ENCODE results near the gene GNAQ.

The GNAQ gene

DNA sequence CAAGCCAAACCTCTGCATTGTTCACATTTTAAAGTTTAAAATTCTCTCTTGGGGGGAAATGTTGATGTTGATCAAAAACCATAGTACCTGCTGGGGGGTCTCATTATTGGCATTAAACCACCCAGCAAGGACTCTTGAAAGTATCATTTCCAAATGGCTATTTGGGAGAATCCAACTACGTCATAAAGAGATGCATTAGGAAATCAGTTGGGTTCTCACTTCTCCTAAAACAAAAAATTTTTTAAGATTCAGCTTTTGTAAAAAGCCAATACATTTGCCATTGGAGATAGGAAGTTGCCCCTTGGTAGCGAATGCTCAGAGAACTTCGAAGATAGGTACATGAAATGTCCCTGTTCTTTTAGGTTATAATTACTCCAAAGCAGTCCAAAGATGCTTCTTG is 96.4 kb downstream of the GNAQ start:
- DNase-seq: no peak

DNA sequence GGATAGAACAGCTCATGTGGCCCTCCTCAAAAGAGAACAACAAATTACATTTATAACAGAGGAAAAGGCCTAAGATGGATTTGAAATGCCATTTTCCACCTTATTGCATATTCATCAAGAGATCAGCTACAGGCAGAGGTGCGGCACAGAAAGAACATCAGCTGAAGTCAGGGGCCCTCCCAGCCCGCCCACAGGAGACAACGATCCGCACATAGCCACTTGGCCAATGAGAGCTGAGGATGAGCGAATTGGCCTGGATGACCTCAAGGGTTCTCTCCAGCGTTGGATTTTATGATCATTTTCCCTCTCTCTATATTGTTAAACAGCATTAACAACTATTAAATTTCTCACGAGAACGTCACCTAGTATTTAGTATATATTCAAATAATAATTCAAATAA is 97.6 kb downstream of the GNAQ start:
- no peak for DNase-seq

DNA sequence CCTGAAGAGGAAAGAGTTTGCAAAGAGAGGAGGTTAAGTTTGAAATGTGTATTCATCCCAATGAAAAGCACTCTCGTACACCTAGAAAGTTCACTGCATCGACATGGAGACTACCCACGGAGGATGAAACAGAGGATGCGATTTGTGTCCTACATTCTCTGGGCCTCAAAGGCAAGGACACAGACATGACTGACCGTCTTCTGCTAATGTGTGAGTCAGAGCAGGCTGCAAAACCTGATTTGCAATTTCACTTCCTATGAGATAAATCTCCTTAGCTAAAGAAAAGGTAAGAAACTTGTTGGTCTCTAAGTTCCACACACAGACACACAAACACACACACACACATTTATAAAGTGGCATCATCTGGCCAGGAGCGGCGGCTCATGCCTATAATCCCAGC is 98.6 kb downstream of the GNAQ start:
- no peak for DNase-seq

DNA sequence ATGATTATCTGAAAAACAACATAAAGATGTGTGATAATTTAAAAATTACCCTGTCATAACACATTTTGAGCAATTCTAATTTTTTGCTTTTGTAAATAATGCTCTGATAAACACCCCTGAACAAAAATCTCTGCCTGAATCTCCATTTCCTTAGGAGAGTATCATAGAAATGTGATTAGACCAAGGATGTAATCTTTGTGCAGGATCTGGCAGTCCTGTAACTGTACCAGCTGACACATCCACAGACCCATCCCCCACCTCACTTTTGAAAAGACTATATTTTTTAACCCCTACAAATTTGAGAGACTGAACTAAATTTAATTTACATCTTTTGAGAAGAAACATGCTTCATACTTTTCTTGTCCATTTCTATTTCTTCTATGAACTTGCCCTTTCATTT is 101.7 kb downstream of the GNAQ start:
- DNase-seq: no peak

DNA sequence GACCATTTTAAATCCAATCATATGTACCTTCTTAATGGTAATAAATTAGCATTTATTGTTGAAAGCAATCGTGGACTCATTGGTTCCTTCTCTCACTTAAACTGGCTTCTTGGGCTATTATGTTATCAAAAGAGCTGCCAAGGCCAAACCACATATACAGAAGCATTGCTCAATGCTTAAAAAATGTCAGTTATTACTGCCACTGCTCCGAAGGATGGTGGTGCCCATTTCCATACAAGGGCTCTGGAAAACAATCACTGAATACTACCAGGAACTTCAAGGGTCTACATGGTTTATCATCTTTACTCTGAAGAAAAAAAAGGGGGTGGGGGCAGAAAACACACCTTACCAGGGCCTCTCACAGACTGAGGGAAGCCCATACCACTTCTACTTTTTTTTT is 104.3 kb downstream of the GNAQ start:
- DNase-seq: no peak

DNA sequence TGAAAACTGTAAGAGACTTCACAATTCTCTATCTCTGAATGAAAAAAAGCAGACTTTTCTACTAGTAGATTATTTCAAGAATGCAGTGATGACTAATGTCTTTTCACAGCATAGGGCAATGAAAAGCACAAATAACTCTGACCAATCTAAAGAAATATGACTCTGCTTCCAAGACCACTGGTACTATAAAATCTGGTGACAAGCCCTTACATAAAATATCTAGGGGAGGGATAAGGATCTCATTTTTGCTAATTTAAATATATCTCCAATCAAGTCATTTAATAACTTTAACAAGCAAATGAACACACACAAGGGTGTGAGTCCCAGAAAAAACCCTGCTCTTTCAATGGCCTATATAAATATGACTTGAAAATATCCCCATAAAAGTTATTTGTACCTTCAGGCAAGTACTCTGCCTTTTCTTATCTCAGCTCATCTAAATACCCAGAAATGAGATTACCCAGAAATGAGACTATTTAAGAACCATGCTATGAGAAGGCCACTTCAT is 105.2 kb downstream of the GNAQ start:
- DNase-seq: no peak

DNA sequence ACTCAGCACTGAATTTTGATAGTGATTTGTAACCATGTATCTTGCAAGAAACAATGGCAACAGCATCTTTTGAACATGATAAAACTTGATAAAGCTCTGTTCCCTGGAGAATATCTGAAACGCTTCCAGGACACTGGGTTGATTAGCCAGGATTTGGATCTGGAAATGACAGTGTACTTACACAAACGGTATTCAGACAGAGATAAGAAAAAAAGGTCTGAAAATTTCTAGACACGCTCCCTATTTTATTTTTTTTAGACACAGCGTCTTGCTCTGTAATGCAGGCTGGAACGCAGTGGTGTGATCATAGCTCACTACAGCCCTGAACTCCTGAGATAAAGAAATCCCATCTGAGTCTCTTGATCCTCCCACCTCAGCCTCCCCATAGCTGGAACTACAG is 109.0 kb downstream of the GNAQ start:
- DNase-seq: no peak

DNA sequence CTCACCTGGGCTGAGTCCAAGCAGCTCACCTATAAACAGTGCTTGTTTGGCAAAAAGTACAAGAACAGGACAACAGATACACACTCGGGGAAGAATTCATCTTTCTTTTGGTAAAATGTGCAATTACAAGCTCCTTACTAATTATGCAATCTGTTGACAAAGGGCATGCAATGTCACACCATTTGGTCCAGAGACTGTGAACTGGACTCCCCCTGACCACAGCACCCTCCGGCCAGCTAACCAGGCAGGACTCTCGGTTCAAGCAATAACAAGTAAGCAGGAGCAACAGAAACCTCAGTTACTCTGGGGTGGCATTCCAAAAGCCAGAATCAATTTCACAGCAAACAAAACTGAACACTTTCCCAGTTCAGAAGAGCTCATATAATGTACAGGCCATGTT is 113.8 kb downstream of the GNAQ start:
- no peak for DNase-seq

DNA sequence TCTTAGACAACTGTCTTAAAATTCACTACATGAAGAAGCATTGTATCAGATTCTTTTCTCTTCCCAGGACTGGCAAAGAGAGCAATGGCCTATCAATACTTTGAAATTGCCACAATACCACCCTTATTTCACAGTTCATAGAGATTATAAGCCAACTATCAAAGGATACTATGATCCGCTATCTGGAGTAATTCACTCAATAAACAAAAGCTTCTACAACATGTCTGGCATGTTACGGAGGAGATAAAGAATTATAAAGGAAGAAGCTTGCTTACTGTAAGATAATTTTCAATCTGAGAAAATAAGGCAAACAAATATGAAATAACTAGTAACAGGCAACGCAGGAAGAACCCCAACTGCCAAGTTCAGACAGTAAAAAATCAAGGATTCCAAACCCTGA is 114.8 kb downstream of the GNAQ start:
- DNase-seq: no peak

DNA sequence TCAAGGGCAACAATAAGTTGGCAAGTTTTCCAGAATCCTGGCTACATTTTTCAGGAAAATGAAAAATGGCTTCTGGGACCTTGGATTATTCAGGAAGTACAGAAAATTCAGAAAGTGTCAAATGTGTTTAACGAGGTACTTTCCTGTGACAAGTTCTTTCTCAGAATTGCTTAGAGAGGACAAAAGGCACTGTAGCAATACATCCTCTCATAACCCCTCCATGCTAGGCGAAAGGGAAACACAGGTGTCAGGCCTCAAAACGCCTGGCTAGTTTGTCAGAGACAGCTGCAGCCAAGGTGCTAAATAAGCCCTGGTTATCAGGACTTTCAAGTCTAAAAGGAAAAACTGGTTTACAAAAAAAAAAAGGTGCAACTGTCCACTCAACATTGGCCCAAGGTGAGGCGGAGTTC is 115.2 kb downstream of the GNAQ start:
- no peak for DNase-seq

DNA sequence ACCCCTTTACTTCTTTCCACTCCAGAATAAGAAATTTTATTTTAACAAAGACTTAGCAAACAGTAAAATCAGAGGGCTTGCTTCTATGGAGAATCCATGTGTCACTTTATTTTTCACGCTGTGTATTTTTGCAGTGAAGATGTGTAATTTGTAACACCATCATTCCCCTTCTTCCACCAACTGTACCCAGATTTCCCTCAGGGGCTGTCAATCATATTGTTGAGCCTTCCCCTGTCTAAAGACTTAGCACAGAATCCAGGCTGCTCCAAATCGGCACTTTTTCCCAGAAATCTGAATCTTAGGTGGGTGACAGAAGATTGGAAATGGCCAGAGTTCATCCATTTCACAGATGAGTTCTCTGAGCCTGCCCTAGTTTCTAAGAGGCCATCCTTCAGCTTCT is 115.9 kb downstream of the GNAQ start:
- no peak for DNase-seq

DNA sequence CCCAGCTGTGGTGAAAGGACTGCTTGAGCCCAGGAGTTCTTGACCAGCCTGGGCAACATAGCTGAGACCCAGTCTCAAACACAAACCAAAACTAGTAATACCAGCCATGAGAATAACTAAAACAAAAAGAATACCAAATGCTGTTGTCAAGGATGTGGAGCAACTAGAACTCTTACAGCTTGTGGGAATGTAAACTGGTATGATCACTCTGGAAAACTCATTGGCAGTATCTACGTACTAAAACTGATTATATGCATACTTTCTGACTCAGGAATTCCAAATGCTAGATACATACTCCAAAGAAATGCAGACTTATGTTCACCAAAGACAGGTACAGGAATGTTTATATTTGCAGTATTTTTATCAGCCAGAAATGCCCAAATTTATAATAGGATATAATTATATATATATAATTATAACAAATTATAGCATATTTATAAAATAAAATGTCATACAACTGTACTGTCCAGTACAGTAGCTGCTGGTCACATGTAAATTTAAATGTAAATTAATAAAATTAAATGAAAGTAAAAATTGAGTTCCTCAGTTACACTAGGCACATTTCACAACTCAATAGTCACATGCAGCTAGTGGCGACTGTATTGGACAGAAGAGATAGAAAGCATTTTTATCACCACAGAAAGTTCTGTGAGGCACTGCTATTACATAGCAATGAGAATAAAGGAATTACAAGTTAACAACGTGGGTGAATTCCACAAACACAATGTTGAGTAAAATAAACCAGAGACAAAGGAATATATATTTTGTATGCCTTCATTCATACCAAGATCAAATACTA is 118.5 kb downstream of the GNAQ start:
- no peak for DNase-seq

DNA sequence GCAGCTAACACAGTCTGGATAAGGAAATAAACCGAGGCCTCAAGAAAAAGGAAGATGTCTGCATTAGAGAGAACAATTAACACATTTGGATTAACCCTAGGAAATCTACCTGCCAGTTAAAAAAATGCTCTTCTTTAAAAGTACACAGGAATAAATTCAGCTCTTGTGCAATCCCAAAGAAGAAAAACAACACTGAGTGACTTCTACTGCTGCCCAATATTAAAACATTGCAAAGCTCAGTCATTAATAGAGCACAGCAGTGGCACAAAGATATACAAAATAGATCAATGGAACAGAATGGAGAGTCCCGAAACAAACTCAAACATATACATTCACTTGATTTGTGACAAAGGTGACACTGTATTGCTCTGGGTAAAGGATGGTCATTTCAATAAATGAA is 119.7 kb downstream of the GNAQ start:
- DNase-seq: no peak

DNA sequence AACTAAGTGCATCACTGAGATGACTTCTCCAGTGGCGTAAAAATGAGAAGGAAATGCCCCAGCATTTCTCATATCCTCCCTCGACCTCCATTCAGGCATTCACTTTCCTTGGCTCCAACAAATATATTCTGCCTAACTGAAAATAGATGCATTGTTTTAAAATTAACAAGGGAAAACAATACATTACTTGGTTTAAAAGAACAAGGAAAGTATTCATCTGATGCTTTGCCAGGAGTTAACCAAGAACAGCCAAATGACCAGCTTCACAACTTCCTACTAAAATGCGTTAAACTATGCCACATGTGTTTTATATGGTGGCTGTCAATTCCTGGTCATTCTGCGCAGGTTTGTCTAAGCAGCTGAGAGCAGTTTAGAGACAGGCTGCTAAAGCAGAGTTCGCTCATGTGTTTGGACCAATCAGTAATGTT is 121.4 kb downstream of the GNAQ start:
- DNase-seq: no peak

DNA sequence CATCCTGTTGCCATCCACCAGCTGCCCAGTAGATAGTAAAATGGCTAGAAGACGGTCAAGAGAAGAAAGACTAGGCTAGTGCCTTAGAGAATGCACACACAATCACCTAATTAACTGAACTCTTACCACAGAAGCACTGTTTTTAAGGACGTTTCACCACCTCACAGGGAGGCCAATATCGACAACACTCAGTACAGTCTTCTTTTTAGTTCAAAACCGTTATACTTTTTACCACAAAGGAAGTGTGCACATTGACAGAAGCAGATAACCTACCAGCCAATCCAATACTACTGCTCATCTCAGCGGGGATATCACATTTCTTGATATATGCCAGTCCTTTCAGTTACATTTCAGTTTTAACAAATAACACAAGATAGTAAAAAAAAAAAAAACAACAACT is 122.3 kb downstream of the GNAQ start:
- DNase-seq: no peak

DNA sequence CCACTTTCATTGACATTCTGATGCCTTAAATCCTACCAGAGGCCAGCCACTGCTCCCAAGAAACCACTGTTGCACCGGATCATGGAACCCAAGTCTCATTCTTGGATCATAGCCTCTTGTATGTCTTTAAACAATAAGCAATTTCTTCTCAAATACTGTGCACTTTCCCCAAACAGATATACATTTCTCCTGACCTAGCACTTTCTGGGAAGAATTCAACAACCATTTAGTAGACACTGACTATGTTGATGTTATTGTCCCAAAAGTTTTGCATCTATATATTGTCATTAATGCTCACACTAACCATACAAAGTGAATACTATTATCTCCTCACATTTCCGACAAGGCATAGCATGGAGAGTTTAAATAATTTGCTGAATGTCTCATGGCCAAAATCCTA is 123.3 kb downstream of the GNAQ start:
- DNase-seq: no peak

DNA sequence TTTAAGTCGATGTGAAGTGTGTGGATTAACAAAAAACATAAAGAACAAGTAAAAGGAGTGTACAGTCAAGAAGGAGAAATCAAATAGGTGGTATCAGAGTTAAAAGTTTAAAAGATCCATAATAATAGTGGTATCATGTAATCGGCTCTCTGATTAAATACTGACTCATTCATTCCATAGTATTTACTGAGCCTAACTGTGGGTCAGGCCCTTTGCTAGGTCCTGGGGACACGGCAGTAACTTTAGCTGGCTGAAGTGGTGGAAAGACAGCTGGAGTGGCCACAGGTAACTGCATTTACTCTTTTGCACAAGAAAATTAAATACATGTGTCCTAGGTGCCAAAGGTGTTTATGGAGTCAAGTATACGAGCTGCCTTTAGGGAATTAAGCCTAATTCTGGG is 124.0 kb downstream of the GNAQ start:
- DNase-seq: no peak

DNA sequence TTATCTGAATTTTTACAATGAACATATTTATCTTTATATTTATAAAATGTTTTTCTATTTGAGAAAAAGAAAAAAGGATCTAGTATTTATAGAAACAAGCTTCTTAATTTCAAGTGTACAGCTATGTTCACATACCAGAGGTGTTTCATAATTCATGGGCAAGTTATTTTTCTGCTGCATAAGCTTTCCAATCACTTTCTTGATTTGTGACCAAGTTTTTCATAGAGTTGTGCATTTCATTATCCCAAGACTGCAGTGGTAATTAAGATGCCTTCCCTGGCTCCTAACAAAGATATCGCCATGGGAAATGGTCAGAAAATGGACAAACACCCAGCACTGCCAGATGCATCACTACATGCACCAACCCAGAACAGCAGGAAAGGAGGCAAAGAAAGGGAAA is 124.6 kb downstream of the GNAQ start:
- no peak for DNase-seq

DNA sequence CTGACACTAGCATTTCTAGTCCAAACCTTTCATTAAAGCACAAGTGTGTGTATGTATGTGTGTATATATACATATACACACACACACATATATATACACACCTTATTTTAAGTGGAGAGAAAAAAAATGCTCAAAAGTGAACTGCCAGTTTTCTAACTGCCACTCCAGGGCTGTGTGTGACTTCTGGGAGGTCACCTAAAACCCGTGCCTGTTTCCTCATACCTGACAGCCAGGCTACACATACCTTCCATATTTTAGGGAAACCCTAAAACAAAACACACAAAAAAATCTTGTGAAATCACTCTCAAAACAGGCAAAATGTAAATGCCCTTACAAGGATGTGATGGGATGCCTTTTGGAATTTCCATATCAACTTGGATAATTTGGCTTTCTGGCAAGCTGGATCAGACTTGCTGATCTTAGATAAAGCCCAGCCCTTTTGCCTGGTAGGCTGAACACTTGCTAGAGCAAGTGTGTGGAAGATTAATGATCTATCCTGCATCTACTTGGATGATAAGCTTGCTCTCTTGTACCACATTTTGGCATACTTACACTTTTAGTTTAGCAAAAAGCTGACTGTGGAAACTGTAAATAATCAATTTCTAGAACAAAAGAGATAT is 127.8 kb downstream of the GNAQ start:
- DNase-seq: no peak

DNA sequence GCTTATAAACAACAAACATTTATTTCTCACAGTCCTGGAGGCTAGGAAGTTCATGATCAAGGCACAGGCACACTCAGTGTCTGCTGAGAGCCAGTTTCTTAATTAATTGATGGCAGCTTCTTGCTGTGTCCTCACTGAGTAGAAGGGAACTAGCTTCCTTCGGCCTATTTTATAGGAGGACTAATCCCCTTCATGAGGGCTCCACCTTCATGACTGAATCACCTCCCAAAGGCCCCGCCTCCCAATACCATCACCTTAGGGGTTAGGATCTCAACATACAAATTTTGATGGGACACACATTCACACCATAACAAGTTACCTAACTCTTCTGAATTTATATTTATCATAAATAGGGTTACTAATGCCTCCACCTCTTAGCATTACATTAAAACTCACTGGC is 129.8 kb downstream of the GNAQ start:
- DNase-seq: no peak

DNA sequence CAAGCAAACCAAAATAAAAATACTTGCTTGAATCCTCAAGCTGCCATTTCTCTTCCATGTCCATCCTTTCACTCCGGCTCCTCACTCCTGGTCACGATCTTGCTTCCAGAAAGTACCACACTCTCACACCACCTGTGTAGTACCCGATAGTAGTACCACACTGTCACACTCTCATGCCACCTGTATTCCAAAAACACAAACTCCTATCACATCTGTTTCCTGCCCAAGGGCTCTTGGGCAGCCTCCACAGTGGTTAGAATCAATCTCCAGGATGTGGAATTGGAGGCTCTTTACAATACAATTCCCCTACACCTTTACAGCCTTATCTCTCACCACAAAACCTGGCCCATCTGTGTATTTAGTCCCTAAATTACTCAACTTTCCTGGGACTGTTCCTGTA is 130.6 kb downstream of the GNAQ start:
- no peak for DNase-seq

DNA sequence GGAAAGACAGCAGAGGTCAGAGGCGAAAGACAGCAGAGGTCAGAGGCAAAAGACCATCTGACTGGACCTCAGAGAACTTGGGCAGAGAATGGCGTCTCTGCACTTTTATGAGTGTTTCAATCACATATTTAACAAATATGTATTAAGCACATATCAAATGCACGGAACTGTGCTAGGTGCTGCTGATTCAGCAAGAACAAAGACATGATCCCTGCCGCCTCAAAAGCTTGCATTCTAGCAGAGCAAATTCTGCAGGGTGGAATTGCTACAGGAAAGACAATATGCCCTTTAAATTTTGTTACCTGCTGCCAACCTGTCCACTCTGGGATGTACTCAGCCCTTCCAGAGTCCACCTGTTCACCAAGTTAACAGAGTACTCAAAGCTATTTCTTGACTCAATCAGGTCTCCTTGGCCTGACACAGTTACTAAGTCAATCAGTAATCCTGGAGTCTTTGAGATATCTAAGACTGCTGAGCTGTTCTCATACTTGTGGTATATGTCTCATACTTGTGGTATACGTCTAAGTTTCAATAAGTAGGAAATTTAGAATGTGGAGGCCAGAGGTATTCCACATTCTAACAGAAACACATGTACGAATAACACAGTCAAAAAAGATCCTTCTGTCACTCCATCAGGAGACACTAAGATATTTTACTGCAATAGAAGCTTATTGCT is 131.8 kb downstream of the GNAQ start:
- DNase-seq: no peak

DNA sequence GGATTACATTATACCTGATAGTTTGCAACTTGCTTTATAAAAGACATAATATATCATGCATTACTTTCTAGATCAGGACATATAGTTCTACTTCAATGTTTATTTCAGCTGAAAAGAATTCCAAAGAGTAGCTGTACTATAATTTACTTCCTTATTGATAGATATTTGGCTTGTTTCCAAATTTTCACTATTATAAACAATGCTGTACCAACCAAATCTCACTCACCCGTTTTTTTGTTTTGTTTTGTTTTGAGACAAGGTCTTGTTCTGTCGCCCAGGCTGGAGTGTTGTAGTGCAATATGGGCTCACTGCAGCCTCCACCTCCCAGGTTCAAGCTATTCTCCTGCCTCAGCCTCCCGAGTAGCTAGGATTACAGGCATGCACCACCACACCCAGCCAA is 132.7 kb downstream of the GNAQ start:
- DNase-seq: no peak
